Activated CD8-positive, alpha-beta T cell treated with anti-CD3 and anti-CD28 coated beads for 36 hours (primary cell): ENCODE measurements around the gene MPC2. TPM values are rescaled to one million over a fixed set of nuclear protein-coding genes. Genes with fewer than 3 reads are reported as not detected.

Experiments used
- ATAC-seq: fragments of 200-7000 bp; cut with Tn5 transposase; one replicate; pipeline ENCODE4 v1.10.0; 2021; ENCODE audit warnings: mild to moderate bottlenecking, moderate library complexity
- CTCF ChIA-PET: fragments of 350-600 bp; sonication (Branson Sonifier 250); formaldehyde crosslinking; loops from one replicate; lab custom pipeline; 2021; ENCODE audit warnings: antibody characterized with exemption; lab: Charles Lee
- POLR2A ChIA-PET: fragments of 350-600 bp; sonication (Branson Sonifier 250); formaldehyde crosslinking; loops from one replicate; lab custom pipeline; 2021; ENCODE audit warnings: antibody characterized with exemption; lab: Charles Lee
- DNase-seq: peaks from one replicate; pipeline ENCODE4 v3.0.0-alpha.2; 2020
- H3K27ac Mint-ChIP-seq: one replicate; pipeline ENCODE4 v1.8.0; 2021; ENCODE audit warnings: mild to moderate bottlenecking, mixed read lengths
- H3K27me3 Mint-ChIP-seq: one replicate; pipeline ENCODE4 v1.8.0; 2021; ENCODE audit warnings: mixed read lengths
- H3K36me3 Mint-ChIP-seq: one replicate; pipeline ENCODE4 v1.8.0; 2021; ENCODE audit warnings: low read depth, mixed read lengths
- H3K4me1 Mint-ChIP-seq: one replicate; pipeline ENCODE4 v1.8.0; 2021; ENCODE audit warnings: low read depth, mixed read lengths
- H3K4me3 Mint-ChIP-seq: one replicate; pipeline ENCODE4 v1.8.0; 2021; ENCODE audit warnings: mild to moderate bottlenecking, moderate library complexity, mixed read lengths
- H3K9me3 Mint-ChIP-seq: one replicate; pipeline ENCODE4 v1.8.0; 2021; ENCODE audit warnings: mixed read lengths
- CTCF ChIP-seq: fragments of 200-600 bp; IDR thresholded peaks from one replicate; pipeline ENCODE4 v1.8.0; 2022; ENCODE audit warnings: antibody characterized with exemption, mild to moderate bottlenecking
- intact Hi-C: fragments of 100-400 bp; cut with micrococcal nuclease; formaldehyde crosslinking; loops from one replicate; pipeline ENCODE4 v1.10.0; 2022
- total RNA-seq, 2 experiments: library from RNA; stranded (reverse); gene quantifications; one replicate each; pipeline ENCODE4 v1.2.3, GENCODE V29; 2021

Gene MPC2
- total RNA-seq, 2 experiments from 2014 or later, result 64.9 to 69.4 TPM

GRCh38 chr1:167977245-167977644 lies 40.4 kb upstream of the MPC2 start:
- ChIA-PET CTCF (no interaction called here), POLR2A (no interaction called here)
- no peak for TF ChIP-seq CTCF
- ATAC-seq (no peak), DNase-seq (no peak)
- Mint-ChIP-seq H3K27me3 (no peaks in the 10 kb centered on the region), H3K9me3 (peaks cover 4% of the 10 kb centered on the region), H3K4me3 (no peak overlapping the region), H3K27ac (no peak overlapping the region), H3K4me1 (peaks cover 6% of the 10 kb centered on the region), H3K36me3 (peaks cover 36% of the 10 kb centered on the region)
- intact Hi-C loops, result no loop called here

GRCh38 chr1:167974698-167975097 lies 37.8 kb upstream of the MPC2 start:
- no peak overlapping the region for H3K4me3 Mint-ChIP-seq
- intact Hi-C loops, result no loop called here
- peaks cover 3% of the 10 kb centered on the region for H3K4me1 Mint-ChIP-seq
- peaks cover 30% of the 10 kb centered on the region for H3K36me3 Mint-ChIP-seq
- ChIA-PET CTCF (no interaction called here), POLR2A (interaction anchor here (0.6 kb wide), 1 partner anchor 83 kb away, joined by 3 read pairs; no protein-coding TSS in a partner anchor)
- DNase-seq, result no peak
- H3K27me3 Mint-ChIP-seq, result no peaks in the 10 kb centered on the region
- ATAC-seq, result no peak
- H3K27ac Mint-ChIP-seq, result no peak overlapping the region
- TF ChIP-seq CTCF, result no peak
- H3K9me3 Mint-ChIP-seq, result peaks cover 4% of the 10 kb centered on the region

GRCh38 chr1:167973832-167974231 lies 37.0 kb upstream of the MPC2 start:
- ChIA-PET CTCF (no interaction called here), POLR2A (no interaction called here)
- DNase-seq (no peak), ATAC-seq (no peak)
- Mint-ChIP-seq H3K27ac (no peak overlapping the region), H3K4me1 (peaks cover 3% of the 10 kb centered on the region), H3K27me3 (no peaks in the 10 kb centered on the region), H3K36me3 (peaks cover 26% of the 10 kb centered on the region), H3K4me3 (no peak overlapping the region), H3K9me3 (peaks cover 4% of the 10 kb centered on the region)
- intact Hi-C loops, result no loop called here
- TF ChIP-seq CTCF, result no peak

- Mint-ChIP-seq H3K36me3 (peaks cover 17% of the 10 kb centered on the region), H3K27ac (no peak overlapping the region), H3K27me3 (no peaks in the 10 kb centered on the region), H3K4me1 (no peaks in the 10 kb centered on the region), H3K4me3 (no peak overlapping the region), H3K9me3 (no peaks in the 10 kb centered on the region)
- ATAC-seq, result no peak
- no peak for DNase-seq
- CTCF ChIA-PET, result no interaction called here
- POLR2A ChIA-PET, result no interaction called here
- no peak for TF ChIP-seq CTCF
- intact Hi-C loops, result no loop called here
Measured at GRCh38 chr1:167968569-167968968, 31.7 kb upstream of the MPC2 start.

- H3K4me3 Mint-ChIP-seq, result no peak overlapping the region
- ChIA-PET CTCF (interaction anchor here (1.6 kb wide), 1 partner anchor 30 kb away, joined by 5 read pairs; the partner anchor contains the start of gene DCAF6), POLR2A (interaction anchor here (1.1 kb wide), 1 partner anchor 127 kb away, joined by 3 read pairs; no protein-coding TSS in a partner anchor)
- TF ChIP-seq CTCF, result no peak
- no peaks in the 10 kb centered on the region for H3K27me3 Mint-ChIP-seq
- H3K36me3 Mint-ChIP-seq, result peaks cover 17% of the 10 kb centered on the region
- no peak for ATAC-seq
- DNase-seq, result no peak
- intact Hi-C loops, result no loop called here
- peaks cover 3% of the 10 kb centered on the region for H3K4me1 Mint-ChIP-seq
- no peaks in the 10 kb centered on the region for H3K9me3 Mint-ChIP-seq
- no peak overlapping the region for H3K27ac Mint-ChIP-seq
Measured at GRCh38 chr1:167966050-167966449, 29.2 kb upstream of the MPC2 start.
